ENCODE results near the gene CES3.
A peak's percentile ranks its signal among the peaks of the same experiment; 100 is the strongest.
"Not testable (repeated sequence)": the region's sequence is repeated elsewhere in the genome, so short reads cannot be mapped to it uniquely, and the experiment has no call there.

Gene CES3

DNA sequence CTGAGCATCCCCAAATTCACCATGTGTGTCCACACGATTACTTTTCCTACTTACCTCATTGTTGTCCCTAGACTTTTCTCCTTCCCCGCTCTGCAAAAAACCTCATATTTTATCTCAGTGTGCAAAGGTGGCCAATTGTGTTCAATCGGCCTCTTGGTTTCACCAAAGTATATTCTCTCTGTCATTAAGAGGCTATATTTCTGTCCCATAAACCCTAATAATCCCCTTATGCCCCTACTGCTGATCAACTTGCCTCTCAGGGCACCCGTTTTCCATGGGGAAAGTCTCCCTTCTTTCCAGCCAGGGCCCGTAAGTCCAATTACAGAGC, 14.1 kb upstream of the CES3 start:
- no peak for DNase-seq

GRCh38 chr16:66947302-66948065, 13.6 kb upstream of the CES3 start:
- DNase-seq, result peak; percentile 56

DNA sequence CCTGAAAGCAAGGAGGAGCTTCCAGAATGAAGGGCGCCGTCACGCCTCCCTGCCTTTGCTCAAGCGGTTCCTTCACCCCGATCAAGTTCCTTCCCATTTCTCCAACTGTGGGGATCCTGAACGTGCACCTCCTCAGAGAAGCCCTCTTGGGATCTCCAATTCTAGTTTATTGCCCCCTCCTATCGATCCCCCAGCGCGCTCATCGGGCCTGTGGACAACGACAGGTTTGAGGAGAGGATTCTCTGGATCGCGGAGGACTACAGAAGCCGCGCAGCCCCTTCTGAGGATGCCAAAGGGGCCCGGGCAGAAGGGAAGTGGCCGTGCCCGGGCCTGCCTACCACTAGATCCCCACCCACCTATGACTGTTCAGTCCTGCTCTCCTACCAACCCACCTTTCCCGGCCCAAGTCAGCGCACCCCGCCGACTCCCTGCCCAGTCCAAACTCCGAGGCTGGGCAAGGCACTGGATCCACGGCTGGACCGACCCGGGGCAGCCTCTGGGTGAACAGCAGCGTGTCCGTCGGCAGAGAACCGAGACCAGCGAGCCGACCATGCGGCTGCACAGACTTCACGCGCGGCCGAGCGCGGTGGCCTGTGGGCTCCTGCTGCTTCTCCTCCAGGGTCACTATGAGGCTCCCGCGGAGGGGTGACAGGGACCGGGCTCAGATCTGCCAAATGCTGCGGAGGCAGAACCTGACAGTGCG, 12.8 kb upstream of the CES3 start:
- no peak for DNase-seq

- no peak for DNase-seq
Observed at GRCh38 chr16:66948837-66949225, 12.2 kb upstream of the CES3 start.

DNA sequence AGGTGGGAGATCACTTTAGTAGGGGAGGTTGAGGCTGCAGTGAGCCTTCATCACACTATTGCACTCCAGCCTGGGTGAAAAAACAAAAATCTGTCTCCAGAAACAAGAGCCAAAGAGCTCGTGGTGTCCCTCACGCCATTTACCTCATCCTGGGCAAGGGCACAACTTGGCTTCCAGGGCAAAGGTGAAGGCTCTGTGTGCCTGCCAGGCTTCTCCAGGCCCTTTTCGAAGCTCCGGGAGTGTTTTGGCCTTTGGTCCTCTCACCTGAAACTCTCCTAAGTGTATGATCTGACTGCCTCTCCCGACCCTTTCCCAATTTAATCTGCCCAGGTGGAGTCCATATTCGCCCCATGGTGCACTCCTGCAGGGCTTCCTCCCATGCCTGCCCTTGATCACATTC, 11.6 kb upstream of the CES3 start:
- DNase-seq, result no peak

GRCh38 chr16:66950437-66950836, 10.6 kb upstream of the CES3 start:
- no peak for DNase-seq

GRCh38 chr16:66950971-66951790, 9.9 kb upstream of the CES3 start:
- no peak for DNase-seq

GRCh38 chr16:66952430-66953110, 8.5 kb upstream of the CES3 start:
- no peak for DNase-seq

DNA sequence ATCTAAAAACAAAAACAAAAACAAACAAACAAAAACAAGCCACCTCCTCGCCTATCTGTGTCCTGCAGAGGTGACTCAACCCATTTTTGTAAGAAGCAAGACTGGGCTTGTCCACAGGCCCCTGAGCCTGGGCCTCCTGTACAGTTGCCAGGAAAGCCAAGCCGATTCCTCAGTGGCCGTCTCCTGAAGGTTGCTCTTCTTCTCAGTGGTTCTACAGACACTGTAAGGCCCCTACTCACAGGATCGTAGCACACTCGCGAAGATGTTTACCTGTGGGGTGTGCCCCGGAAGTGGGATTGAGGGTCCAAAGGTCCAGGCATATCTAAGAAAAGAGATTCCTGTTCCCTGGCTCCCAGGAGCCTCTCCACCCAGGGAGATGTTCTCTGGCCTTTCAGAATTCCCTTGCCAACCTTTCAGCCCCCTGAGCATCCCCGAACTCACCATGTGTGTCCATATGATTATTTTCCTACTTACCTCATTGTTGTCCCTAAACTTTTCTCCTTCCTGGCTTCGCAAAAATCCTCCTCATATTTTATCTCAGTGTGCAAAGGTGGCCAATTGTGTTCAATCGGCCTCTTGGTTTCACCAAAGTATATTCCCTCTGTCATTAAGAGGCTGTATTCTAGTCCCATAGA, 7.5 kb upstream of the CES3 start:
- no peak for DNase-seq

- DNase-seq, result peak; percentile 56
Observed at GRCh38 chr16:66954097-66954659, 6.9 kb upstream of the CES3 start.

DNA sequence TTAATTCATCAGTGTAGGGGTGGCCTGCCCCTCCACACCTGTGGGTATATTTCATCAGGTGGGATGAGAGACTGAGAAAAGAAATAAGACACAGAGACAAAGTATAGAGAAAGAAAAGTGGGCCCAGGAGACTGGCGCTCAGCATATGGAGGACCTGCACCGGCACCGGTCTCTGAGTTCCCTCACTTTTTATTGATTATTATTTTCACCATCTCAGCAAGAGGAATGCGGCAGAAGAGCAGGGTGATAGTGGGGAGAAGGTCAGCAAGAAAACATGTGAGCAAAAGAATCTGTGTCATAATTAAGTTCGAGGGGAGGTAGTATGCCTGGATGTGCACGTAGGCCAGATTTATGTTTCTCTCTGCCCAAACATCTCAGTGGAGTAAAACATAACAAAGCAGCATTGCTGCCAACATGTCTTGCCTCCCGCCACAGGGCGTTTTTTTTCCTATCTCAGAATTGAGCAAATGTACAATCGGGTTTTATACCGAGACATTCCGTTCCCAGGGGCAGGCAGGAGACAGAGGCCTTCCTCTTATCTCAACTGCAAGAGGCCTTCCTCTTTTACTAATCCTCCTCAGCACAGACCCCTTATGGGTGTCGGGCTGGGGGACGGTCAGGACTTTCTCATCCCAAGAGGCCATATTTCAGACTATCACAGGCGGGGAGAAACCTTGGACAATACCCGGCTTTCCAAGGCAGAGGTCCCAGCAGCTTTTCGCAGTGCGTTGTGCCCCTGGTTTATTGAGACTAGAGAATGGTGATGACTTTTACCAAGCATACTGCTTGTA, 5.5 kb upstream of the CES3 start:
- not testable (repeated sequence) for DNase-seq

DNA sequence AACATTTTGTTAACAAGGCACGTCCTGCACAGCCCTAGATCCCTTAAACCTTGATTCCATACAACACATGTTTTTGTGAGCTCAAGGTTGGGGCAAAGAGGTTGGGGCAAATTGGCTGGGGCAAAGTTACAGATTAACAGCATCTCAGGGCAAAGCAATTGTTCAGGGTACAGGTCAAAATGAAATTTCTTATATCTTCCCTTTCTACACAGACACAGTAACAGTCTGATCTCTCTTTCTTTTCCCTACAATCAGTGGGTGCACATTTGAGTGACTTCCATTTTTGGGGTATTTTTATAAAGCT, 5.0 kb upstream of the CES3 start:
- DNase-seq, result not testable (repeated sequence)

DNA sequence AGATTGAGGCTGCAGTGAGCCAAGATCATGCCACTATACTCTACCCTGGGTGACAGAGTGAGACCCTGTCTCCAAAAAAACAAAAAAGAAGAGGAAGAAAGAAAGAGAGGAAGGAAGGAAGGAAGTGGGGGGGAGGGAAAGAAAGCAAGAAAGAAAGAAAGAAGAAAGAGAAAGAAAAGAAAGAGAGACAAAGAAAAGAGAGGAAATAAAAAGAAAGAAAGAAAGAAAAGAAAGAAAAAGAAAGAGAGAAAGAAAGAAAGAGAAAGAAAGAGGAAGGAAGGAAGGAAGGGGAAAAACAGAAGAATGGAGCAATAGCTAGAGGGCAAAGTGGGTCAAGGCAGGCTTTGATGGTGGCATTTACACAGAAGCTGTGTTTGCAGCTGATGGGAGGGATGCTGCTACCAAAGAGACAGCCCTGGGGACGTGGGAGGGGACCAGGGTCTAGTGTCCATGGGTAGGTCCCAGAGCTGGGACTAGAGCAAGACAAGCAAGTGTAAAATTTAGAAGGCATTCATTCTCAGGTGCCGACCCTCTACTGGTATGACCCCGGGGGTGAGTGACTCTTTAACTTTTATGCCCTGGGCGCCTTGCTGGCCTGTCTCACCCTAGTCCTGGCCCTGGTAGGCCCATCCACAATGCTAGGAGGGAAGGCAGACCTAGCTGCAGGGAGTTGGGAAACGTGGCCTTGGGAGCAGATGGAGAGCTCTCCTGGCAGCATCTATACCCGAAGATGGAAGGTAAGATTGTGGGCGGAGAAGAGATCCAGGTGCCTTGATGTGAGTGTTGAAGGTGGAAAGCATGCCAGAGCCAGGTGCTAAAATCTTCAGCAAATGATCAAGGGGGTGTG, 2.0 kb upstream of the CES3 start:
- DNase-seq, result no peak

DNA sequence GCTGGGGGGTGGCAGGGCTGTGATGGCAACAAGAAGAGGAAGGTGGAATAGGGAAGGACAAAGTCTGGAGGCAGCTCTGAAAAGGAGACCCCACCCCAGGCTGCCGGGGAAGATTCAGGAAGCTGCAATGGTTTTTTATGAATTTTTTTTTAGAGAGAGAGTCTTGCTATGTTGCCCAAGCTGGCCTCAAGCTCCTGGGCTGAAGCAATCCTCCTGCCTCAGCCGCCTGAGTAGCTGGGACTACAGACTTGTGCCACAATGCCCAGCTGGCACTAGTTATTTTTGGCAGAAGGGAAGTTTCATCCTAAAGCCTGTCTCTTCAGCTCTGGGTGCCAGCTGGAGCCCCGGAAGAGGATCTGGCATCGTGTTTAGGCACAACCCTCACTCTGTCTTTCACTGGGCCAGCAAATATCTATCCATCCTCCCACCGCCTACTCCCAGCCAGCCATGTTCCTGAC, 1.3 kb upstream of the CES3 start:
- DNase-seq, result no peak

DNA sequence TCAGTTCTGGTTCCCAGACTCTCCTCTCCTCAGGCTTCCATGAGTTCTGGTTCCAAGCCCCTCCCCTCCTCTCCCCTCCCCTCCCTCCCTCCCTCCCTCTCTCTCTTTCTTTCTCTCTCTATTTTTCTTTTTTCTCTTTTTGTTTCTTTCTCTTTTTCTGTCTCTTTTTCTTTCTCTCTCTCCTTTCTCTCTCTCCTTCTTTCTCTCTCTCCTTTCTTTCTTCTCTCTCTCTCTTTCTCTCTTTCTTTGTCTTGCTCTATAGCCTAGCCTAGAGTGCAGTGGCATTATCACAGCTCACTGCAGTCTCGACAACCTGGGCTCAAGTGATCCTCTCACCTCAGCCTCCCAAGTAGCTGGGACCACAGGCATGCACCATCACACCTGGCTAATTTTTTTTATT, 796 bp upstream of the CES3 start:
- no peak for DNase-seq

DNA sequence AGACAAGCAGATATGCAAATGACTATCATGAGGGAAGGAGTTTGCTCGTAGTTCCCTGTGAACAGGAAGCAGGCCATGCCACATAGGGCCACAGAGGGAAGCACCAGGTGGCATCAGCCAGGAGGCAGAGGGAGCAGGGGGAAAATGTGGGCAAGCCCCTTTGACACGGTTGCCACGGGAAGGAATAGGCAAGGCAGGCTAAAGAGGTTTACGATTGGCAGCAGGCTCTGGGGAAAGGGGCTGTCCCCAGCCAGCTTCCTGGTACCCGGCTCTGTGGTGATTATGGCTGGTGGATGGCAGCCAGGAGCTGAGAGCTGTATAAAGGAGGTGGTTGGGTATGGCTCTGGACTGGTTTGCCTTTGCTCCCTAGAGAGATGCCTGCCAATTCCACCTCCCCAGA, 848 bp downstream of the CES3 start:
- DNase-seq, result no peak

DNA sequence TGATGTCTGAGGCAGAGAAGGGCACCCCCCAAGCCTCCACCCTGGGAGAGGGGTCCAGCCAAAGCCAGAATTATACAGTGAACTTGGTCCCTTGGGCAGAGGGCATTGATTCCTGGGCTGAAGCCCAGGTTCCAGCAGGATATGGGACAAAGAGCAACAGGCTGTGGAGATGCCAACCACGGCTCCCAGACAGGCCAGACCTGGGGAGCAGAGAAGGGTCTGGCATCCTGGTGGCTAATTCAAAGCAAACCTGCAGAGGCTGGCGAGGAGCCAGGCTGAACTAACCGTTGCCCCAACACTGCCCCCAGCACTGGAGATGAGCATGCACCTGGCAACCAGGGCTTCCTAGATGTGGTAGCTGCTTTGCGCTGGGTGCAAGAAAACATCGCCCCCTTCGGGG, 3.0 kb downstream of the CES3 start:
- no peak for DNase-seq

DNA sequence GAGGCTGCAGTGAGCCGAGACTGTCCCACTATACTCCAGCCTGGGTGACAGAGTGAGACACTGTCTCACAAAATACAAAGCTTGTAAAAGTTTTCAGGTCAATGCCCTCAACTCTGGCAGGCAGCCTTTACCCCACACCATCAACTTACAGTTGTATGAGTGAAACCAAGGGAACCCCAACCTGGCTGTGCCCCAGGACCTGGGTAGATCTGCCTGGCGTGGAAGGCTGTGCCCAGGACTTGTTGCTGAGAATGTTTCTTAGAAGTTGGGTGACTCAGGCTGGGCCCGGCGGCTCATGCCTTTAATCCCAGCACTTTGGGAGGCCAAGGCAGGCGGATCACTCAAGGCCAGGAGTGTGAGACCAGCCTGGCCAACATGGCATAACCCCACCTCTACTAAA, 7.8 kb downstream of the CES3 start:
- no peak for DNase-seq

- DNase-seq, result no peak
Observed at GRCh38 chr16:66970775-66971720, 10.0 kb downstream of the CES3 start.

DNA sequence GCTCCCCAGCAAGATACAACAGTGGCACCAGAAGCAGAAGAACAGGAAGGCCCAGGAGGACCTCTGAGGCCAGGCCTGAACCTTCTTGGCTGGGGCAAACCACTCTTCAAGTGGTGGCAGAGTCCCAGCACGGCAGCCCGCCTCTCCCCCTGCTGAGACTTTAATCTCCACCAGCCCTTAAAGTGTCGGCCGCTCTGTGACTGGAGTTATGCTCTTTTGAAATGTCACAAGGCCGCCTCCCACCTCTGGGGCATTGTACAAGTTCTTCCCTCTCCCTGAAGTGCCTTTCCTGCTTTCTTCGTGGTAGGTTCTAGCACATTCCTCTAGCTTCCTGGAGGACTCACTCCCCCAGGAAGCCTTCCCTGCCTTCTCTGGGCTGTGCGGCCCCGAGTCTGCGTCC, 11.9 kb downstream of the CES3 start:
- no peak for DNase-seq
